NCI-H1417 (cell line): ENCODE measurements around the gene SNAPC4.

Source experiments
- DNase-seq, 3 experiments: peaks; one replicate each; lab custom pipeline; 2025; lab: John Stamatoyannopoulos, UW

The SNAPC4 gene

DNA sequence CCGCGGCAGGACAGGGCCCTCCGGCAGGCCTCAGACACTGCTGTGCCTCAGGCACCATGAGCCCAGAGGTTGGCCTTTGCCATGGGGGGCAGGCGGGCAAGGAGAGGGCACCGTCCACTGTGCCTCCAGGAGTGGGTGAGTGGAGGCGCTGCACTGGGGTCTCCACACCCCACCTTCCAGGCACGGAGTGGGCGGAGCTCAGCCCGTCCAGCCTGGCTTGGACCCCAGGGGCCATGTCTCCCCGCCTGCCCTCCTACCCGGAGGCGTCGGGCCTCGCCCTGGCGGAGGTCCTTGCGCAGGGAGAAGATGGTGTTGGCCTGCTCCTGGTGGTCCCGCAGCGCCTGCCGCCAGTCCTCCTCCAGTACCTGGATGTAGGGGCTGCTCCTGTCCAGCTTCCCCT, 29.9 kb downstream of the SNAPC4 start:
- DNase-seq: no peak

DNA sequence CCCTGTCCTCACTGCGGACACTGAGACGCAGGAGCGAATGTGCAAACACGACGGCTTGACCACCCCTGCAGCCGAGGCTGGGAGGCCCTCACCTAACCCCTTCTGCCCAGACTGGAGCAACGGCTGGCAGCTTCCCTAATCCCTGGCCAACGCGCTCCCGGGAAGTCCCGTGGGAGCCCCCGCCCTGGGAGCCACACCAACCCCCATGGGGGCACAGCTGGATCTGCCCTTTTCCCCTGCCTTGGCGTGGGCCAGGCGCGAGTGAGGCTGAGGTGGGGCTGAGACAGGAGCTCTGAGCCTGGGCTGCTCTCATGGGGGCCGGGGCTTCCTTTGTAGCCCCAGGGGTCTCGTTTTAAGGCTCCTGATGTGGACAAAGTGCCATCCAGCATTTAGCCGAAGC, 31.8 kb downstream of the SNAPC4 start:
- no peak for DNase-seq

DNA sequence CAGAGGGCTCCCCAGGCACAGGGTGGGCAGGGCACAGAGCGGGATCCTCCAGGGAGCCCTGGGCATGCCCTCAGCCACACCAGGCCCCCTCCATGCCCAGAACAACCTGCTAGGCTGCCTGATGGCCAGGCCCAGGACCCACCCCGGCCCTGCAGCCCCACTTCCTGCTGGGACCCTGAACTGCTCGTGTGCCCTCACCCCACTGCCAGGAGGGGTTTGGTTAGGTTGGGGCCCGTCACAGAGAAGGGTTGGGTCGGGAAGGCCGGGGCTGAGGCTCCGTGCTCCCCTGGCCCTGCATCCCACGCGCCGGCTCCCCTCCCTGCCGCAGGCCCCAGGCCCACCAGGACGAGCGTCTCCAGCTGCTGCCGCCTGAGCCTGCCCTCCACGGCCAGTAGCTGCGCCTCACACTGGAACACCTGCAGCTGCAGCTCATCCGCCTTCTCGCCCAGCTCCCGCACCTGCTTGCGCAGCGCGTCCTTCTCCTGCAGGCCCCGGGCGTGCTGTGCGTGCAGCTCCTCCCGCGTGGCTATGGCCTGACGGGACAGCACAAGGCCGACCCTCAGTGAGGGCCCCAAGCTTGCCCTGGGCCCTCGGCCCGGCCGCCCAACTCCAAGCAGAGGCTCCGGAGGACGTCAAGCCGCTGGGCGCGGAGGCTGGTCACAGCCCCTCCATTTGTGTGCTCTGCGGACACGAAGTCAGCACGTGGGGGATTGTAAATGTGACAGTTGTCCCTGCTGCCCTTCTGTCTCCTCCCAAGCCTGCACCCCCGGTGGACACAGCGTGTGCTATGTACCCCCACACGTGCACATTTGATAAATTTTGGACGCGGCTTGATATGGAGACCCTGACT, 32.4 kb downstream of the SNAPC4 start:
- peak in 1 of 3 experiments; percentile 46 for DNase-seq

DNA sequence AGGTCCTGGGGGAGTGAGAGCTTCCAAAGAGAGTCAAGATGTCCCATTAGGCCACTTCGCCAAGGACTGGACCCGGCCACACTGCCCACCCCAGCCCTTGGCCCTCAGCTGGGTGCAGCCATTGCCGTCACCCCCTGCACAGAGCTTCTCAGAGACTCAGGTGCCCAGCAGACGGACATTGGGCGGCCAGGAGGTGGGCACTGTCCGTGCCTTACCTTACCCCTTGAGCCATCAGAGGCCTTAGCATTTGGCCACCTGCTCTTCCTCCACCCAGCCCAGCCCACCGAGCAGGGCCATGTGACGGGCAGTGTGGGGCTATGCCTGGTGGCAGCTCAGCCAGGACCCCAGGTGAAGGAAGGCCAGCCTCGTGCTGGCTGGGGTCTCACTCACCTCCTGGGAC, 33.1 kb downstream of the SNAPC4 start:
- no peak for DNase-seq

DNA sequence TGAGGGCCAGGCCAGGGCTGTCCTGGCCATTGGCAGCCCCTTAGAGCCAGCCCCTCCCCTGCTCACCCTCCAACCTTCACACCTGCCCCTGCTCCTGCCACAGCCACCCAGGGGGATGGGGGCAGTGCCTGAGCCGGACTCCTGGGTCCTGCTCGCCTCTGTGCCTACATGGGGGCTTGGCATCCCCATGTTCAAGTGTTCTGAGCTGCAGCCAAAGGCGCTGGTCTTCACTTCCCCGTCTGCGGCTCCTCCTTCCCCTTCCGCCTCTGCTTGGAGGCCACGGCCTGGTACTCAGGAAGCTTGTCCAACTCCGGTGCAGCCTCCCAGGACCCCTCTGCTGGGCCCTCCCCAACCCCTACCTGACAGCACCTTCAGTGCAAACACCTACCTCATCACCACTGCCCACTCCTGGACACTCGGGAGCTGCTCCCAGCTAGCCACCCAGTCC, 34.2 kb downstream of the SNAPC4 start:
- no peak for DNase-seq

DNA sequence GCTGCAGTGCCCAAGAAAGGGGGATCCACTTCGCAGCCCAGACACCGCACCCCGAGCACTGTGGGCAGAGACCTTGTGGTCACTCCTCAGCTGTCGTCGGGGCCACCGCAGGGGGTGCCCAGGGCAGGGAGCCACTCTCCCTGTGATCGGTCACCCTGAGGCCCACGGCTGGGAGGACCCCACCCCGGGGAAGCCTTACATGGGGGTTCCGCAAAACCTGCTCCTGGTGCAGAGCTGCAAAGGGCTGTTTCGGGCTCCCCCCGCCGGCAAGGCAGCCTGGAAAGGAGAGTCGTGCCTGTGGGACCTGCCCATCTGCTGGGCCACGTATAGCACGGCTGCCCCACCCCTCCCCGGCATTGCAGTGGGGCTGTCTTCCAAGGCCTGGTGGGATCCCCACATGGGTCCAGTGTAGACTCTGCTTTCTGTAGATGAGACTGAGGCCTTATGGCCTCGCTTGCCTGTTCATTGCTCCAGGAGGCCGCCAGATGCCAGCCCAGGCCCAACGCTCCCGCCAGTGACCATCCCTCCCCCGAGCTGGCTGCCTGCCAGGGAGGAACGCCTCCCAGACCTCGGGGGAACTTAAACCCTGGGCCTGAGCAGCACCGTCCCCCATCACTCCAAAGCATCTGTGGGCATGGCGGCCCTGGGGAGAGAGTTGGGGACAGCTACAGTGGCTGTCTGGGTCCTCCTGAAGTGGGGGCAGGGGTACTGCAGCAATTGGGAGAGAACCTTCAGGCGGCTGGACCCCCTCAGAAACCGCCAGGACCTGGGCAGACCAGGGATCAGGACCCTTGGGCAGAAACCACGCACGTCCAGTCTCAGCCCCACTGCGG, 34.8 kb downstream of the SNAPC4 start:
- peak in 2 of 3 experiments; percentile 44 to 68 for DNase-seq

DNA sequence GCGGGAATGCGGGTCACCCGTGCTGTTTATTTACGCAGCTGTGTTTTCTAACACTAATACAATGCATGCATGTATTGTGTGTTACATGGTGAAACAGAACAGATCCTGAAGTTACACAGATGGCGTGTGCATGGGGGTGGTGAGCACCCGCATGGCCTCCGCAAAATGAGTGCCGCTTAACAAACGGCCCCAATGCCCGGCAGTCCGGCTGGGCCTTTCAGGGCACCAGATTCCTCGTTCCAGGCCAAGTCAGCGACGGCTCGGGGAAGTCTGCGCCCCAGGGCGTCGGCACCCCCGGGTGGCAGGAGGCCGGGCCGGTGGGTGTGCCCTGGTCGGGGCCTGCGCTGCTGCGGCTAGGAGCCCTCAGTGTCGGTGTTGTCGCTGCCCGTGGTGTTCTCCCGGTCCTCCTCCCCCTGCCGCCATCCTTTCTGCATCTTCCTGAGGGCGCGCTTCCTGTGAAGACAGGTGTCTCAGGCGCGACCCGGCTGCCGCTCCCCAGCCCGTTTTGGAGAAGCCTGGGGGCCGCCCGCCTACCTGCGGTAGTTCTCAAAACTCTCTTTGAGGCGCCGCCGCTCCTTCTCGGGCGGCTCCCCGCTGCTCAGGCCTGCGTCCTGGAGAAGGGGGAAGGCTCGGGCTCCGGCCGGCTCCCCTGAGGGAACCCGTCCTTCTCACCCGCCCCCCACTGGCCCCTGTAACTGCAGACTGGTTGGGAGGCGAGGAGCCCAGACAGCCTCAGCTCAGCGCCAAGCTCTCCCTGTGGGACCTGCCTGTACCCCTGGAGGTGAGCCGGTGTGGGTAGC, 35.8 kb downstream of the SNAPC4 start:
- peak in 2 of 3 experiments; percentile 90 to 93 for DNase-seq

DNA sequence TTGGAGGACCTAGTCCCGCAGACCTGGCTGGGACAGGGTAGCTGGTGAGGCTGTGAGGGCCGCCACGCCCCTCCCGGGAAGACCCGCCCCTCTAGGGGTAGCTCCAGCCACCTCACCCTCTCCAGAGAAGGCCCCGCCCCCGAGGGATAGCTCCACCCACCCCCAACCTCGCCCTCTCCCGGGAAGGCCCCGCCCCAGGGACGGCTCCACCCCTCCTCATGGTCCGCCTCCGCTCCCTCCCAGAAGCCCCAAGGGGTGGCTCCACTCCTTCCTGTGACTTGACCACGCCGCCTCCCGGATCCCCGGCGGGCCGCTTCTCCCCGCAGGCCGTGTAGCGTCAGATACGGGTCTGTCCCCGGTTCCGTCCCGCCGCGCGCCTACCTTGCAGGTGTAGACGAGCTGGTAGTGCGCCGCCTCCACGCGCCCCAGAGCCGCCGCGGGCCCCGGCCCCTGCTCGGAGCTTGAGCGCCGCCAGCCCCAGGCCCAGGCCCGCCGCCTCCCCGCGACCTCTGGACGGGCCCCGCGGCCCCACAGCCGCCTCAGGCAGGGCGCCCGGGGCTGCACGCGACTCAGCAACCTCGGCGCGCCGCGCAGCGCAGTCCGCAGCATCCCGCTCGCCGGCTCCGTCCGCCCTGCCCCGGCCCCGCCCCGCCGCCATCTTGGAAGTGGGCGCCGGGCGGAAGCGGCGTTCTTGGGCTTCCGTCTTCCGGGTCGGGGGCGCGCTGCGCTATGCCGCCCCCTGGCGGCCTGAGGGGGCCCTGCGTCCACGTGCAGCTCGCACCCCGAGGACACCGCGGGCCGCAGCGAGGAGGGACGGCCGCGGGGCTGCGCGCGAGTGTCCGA, 36.6 kb downstream of the SNAPC4 start, which contains the start of gene DNLZ:
DNLZ (minus strand) TSS at position 639 of the 843 bp plus-strand sequence; CDS start at position 609, 30 bp downstream.
- peak; percentile 81 to 96 (median 91) for DNase-seq

DNA sequence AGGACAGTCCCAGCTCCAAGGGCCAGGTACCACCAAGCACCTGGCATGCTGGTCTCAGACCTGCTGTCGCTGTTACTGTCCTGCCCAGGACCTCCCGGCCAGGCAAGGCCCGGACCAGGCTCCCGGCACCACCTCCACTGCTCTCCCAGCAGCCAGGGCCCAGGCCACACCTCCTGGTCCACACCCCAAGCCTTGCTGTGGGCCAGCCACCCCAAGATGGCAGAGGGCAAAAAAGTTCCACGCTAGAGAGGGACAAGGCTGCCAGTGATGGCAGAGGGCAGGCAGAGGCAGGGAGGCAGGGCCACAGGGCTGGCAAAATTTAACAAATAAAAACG, 37.6 kb downstream of the SNAPC4 start:
- no peak for DNase-seq

DNA sequence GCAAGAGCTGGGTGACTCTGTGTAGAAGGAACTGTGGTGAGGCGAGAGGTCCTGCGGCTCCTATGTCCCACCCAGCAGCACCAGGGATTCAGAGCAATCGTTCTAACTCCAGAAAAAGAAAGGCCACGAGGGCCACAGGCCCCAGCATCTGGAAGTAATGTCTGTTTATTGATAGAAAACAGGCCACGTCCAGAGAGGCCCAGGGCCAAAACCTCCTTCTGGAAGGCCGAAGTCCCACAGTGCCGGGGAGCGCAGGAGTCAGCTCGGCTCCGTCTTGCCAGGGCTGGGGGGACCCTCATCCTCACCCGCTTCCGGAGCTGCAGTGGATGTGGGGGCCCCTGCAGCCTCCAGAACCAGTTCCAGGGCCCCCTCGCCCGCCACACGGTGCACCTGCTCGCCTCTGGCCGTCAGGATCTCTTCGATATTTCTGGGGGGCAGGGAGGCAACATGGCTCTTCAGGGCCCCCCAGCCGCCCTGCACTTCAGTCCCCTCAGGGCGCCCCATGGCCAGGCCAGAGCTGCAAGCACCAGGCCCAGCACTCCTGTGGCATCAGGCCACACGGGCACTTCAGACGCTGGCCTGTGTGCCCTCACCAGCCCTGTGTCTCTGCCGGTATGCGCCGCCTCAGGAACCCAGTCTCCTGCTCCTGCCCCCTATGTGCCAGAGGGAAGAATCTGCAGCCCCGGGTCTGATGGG, 38.1 kb downstream of the SNAPC4 start:
- no peak for DNase-seq

DNA sequence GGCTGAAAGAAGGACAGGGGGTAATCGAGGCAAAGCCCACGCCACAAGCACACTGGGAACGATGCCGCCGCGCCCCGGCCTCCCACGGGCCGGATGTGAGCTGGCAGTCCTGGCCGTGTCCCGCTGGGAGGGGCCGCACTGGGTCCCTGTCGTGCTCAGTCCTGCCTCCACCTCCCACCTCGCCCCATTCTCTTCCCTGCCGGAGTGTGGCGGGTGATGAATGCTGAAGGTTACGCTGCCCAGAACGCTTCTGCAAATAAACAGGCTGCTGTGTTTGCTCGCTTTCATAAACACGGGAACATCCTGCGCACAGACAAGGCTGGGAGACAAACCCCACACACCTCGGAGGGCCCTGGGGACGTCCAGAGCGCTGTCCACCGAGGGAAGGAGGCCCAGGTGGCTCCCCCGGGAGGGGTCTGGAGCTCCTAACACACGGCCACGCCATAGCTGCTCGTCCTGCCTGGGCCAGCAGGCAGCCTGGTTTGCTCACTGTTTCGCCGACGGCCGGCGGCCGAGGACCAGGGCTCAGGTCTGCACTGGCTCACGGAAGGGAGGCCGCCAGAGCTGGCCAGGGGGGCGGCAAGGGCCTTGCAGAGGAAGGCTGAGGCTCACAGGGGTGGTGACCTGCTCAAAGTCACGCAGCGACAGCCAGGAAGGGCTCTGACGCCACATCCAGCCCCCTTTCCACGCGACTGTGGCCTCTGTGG, 38.8 kb downstream of the SNAPC4 start:
- DNase-seq: no peak

DNA sequence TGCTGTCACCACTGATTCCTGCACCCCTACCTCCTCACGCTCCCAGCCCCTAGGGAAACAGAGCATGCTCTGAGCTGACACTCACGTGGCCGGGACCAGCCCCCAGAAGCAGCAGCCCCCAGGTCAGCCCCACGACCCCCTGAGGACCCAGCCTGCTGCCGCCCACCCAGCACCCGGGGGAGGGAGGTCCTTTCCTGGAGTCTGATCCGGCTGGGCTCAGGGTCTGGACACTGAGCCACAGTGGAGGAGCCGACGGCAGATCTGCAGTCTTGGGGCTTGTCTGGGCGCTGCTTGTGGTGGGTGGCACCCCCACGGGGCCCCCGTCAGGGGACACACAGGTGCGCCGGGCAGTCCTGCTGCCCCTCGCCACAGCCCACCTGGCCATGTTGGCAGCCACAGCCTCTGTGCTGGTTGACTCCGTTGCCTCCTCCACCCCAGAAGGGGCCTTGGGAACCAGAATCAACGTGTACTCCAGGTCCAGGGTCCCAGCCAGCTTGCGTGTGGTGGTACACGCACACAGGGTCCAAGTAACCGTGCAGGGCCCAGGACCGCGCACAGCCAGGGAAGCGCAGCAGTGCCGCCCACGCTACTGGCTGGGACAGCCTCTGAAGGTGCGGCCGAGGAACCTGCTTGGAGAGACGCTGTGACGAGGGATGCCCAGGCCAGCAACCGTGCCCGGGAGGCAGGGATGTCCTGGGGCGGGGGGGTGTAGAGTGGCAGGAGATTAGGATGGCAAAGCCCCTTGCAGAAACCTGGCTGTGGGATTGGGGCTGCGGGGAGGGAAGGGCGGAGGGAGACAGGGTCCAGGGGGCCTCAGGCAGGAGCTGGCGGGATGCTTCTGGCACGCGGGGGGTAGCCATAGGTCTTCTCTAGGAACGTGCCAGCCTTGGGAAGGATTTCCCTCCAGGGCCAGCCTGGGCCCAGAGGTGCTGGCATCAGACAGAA, 39.9 kb downstream of the SNAPC4 start:
- no peak for DNase-seq

DNA sequence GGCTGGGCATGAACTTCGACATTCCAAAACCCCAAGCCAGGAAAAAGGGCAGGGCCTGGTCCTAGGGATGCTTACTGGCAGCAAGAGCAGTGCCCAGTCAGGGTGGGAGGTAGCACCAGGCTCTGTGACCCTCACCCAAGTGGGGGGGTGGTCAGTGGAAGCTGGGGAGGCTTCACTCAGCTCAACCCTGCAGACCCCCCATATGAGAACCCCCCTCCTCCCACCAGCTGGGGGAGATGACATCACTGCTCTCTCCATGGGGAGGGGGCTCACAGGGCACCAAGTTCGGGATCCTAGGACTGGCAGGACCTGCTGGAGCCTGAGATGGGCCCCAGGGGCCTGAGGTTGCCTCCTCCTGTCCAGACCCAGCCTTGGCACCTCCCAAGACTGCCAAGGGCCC, 41.1 kb downstream of the SNAPC4 start:
- DNase-seq: no peak

DNA sequence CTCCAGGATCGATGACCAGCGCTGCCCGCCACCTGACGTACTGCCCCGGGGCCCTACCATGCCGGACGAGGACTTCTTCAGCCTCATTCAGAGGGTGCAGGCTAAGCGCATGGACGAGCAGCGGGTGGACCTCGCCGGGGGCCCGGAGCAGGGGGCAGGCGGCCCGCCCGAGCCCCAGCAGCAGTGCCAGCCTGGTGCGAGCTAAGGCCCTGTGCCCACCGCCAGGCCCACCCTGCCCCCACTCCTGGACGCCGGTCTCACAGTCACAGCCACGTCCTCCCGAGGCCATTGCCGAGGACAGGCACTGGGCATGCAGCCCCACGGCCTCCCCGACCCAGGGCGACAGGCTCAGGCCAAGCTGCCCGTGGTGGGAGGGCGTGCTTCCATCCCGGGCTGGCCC, 42.0 kb downstream of the SNAPC4 start:
- DNase-seq: no peak

DNA sequence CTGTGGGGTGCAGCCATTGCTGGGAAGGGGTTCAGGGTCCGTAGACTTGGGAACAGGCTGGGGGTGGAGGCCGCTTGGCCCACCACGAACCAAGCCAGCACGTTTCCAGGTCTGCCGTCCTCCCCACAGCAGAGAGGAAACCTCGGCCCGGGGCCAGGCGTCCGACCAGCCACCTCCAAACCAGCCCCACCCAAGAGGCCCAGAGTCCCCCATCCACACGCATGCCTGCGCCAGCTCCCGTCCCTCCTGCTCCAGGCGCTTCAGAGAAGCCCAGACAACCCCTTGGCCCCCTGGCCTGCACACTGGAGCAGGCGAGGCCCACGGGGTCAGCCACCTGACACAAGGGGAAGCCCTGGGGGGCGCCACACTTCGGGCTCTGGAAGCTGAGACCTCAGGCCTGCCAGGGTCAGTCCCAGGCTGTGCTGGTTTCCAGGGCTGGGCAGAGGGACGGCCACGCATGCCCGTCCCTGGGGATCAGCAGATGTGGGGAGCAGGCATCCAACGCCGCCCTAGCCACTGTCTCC, 42.7 kb downstream of the SNAPC4 start:
- no peak for DNase-seq

DNA sequence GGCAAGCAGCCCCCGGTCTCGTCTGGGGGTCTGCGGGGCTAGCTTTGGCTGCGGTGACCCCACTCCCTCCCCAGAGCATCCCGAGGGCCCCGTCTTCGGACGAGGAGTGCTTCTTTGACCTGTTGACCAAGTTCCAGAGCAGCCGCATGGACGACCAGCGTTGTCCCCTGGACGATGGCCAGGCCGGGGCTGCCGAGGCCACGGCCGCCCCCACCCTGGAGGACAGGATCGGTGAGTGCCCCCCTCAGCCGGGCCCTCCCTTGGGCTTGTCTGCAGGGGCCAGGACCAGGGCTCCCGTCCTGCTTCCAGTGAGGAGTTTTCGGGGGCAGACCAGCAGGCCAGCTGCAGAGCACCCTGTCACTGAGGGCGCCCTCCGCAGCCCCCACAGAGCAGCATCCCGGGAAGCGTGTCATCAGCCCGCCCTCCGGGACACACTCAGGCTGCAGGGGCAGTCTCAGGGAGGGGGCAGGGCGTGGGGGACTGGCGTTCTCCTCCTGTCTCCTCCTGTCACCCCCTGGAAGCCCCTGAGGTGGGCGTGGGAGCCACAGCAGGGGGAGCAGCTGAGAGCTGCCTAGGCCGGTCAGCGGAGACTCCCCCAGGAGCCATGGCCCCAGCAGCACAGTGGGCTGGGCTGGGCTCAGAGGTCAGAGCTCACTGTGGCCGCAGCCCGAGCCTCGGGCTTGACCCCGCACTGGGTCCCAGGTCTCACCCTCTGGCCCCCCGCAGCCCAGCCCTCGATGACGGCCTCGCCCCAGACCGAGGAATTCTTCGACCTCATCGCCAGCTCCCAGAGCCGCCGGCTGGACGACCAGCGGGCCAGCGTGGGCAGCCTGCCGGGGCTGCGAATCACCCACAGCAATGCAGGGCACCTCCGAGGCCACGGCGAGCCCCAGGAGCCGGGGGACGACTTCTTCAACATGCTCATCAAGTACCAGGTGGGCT, 44.1 kb downstream of the SNAPC4 start:
- DNase-seq: no peak

DNA sequence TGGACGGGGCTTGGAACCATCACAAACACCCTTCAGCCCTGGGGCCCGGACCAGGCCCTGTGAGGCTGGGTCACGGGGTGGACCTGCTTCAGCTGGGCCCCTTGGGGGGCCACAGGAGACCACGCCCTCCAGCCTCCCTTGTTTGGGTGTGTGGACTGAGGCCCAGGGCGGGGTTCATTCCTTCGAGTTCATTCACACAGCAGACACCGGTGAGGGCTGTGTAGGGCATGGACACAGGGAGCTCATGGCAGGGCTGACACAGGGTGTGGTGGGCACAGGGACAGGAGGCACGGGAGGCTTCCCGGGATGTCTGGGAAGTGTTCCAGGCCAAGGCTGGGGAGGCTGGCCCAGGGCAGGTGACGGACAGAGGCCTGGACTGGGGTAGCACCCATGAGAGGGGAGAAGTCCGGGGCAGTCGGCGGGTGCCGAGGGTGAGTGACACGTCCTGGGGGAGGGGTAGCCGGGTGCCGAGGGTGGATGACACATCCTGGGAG, 45.3 kb downstream of the SNAPC4 start:
- peak in 1 of 3 experiments; percentile 31 for DNase-seq
